H9 (cell line): ENCODE measurements around the gene ADAM17. TPM values are rescaled to one million over a fixed set of nuclear protein-coding genes. Genes with fewer than 3 reads are reported as not detected.

Experiments
- DNase-seq: peaks from one replicate; pipeline ENCODE4 v3.0.0-alpha.2; 2017
- H2AFZ ChIP-seq: one replicate; pipeline ENCODE4 v1.6.1; 2013; ENCODE audit warnings: mild to moderate bottlenecking, low read length, control low read depth, moderate library complexity
- H2AK5ac ChIP-seq: 2 replicates; pipeline ENCODE4 v1.6.1; 2013; ENCODE audit warnings: low read length, control low read depth, mixed read lengths; ENCODE audit not compliant: insufficient read length
- H2BK120ac ChIP-seq: one replicate; pipeline ENCODE4 v1.6.1; 2013; ENCODE audit warnings: low read depth, mild to moderate bottlenecking, low read length, control low read depth, inconsistent platforms; ENCODE audit not compliant: poor library complexity, severe bottlenecking
- H2BK12ac ChIP-seq: 2 replicates; pipeline ENCODE4 v1.6.1; 2013; ENCODE audit warnings: low read length, control low read depth, mixed read lengths, low read depth; ENCODE audit not compliant: insufficient read length
- H2BK15ac ChIP-seq: 2 replicates; pipeline ENCODE4 v1.6.1; 2013; ENCODE audit warnings: low read depth, low read length, control low read depth
- H2BK20ac ChIP-seq: one replicate; pipeline ENCODE4 v1.6.1; 2013; ENCODE audit warnings: low read depth, mild to moderate bottlenecking, low read length, control low read depth, inconsistent platforms; ENCODE audit not compliant: poor library complexity, severe bottlenecking
- H2BK5ac ChIP-seq: 2 replicates; pipeline ENCODE4 v1.6.1; 2013; ENCODE audit warnings: low read length, control low read depth, mixed read lengths; ENCODE audit not compliant: insufficient read length
- H3K14ac ChIP-seq: 2 replicates; pipeline ENCODE4 v1.6.1; 2013; ENCODE audit warnings: low read length, control low read depth; ENCODE audit not compliant: insufficient read depth
- H3K18ac ChIP-seq: 2 replicates; pipeline ENCODE4 v1.6.1; 2013; ENCODE audit warnings: low read depth, mild to moderate bottlenecking, mixed read lengths, low read length, control low read depth; ENCODE audit not compliant: insufficient read length
- H3K23ac ChIP-seq: 2 replicates; pipeline ENCODE4 v1.6.1; 2013; ENCODE audit warnings: low read length, control low read depth, mixed read lengths, low read depth; ENCODE audit not compliant: insufficient read length
- H3K23me2 ChIP-seq: 2 replicates; pipeline ENCODE4 v1.6.1; 2013; ENCODE audit warnings: low read depth, mild to moderate bottlenecking, mixed read lengths, low read length, control low read depth; ENCODE audit not compliant: insufficient read length, poor library complexity, severe bottlenecking
- H3K27ac ChIP-seq: 2 replicates; pipeline ENCODE4 v1.5.1; 2013; ENCODE audit warnings: low read length, control low read depth, mixed read lengths, low read depth; ENCODE audit not compliant: insufficient read length
- H3K27me3 ChIP-seq: 2 replicates; pipeline ENCODE4 v1.6.1; 2013; ENCODE audit warnings: low read length, control low read depth, inconsistent platforms; ENCODE audit not compliant: insufficient read depth
- H3K4ac ChIP-seq: 2 replicates; pipeline ENCODE4 v1.6.1; 2013; ENCODE audit warnings: low read depth, mild to moderate bottlenecking, control low read depth, inconsistent platforms, low read length, moderate library complexity
- H3K4me1 ChIP-seq: 2 replicates; pipeline ENCODE4 v1.6.1; 2013; ENCODE audit warnings: low read length, control low read depth, inconsistent platforms; ENCODE audit not compliant: insufficient read depth
- H3K4me2 ChIP-seq: 2 replicates; pipeline ENCODE4 v1.6.1; 2013; ENCODE audit warnings: low read length, control low read depth, mixed read lengths; ENCODE audit not compliant: insufficient read length, insufficient read depth
- H3K56ac ChIP-seq: 2 replicates; pipeline ENCODE4 v1.6.1; 2013; ENCODE audit warnings: low read depth, mild to moderate bottlenecking, mixed read lengths, low read length, control low read depth; ENCODE audit not compliant: insufficient read length
- H3K79me1 ChIP-seq: 2 replicates; pipeline ENCODE4 v1.6.1; 2013; ENCODE audit warnings: low read depth, mild to moderate bottlenecking, moderate library complexity, low read length, control low read depth, inconsistent platforms; ENCODE audit not compliant: insufficient read depth, poor library complexity, severe bottlenecking
- H3K79me2 ChIP-seq: 2 replicates; pipeline ENCODE4 v1.6.1; 2013; ENCODE audit warnings: low read length, control low read depth, inconsistent platforms; ENCODE audit not compliant: insufficient read depth
- H3K9ac ChIP-seq: 2 replicates; pipeline ENCODE4 v1.6.1; 2013; ENCODE audit warnings: low read length, control low read depth, mixed read lengths; ENCODE audit not compliant: insufficient read length; ENCODE audit errors: extremely low read depth
- H3K9me3 ChIP-seq: one replicate; pipeline ENCODE4 v1.6.1; 2013; ENCODE audit warnings: low read depth, low read length, inconsistent platforms; ENCODE audit not compliant: control insufficient read depth
- H3T11ph ChIP-seq: one replicate; pipeline ENCODE4 v1.6.1; 2013; ENCODE audit warnings: mild to moderate bottlenecking, low read length, control low read depth, inconsistent platforms
- H4K20me1 ChIP-seq: one replicate; pipeline ENCODE4 v1.6.1; 2013; ENCODE audit not compliant: control insufficient read depth, insufficient read length, insufficient read depth
- H4K5ac ChIP-seq: 2 replicates; pipeline ENCODE4 v1.6.1; 2013; ENCODE audit warnings: low read depth, mild to moderate bottlenecking, mixed read lengths, low read length, control low read depth; ENCODE audit not compliant: insufficient read length
- H4K8ac ChIP-seq: replicated peaks from 2 replicates; pipeline ENCODE4 v1.6.1; 2013; ENCODE audit warnings: low read length, control low read depth, mixed read lengths, low read depth; ENCODE audit not compliant: insufficient read length
- H4K91ac ChIP-seq: 2 replicates; pipeline ENCODE4 v1.6.1; 2013; ENCODE audit warnings: low read depth, mild to moderate bottlenecking, moderate library complexity, mixed read lengths, low read length, control low read depth; ENCODE audit not compliant: insufficient read length
- H3K27ac Mint-ChIP-seq, 3 experiments: 2 replicates in 2 of 3; 3 replicates in 1 of 3; pipeline ENCODE4 v1.8.0; 2020 to 2021; ENCODE audit warnings: mixed read lengths in 3 of 3, mild to moderate bottlenecking in 1 of 3, moderate library complexity in 1 of 3
- H3K27me3 Mint-ChIP-seq: 2 replicates; pipeline ENCODE4 v1.8.0; 2021; ENCODE audit warnings: low read depth, mild to moderate bottlenecking, moderate library complexity, mixed read lengths
- H3K36me3 Mint-ChIP-seq, 3 experiments: 2 replicates in 2 of 3; 3 replicates in 1 of 3; pipeline ENCODE4 v1.8.0; 2020 to 2021; ENCODE audit warnings: low read depth in 3 of 3, mixed read lengths in 3 of 3; ENCODE audit not compliant: insufficient read depth in 1 of 3
- H3K4me1 Mint-ChIP-seq, 2 experiments: 2 replicates each; pipeline ENCODE4 v1.8.0; 2020; ENCODE audit warnings: mixed read lengths in 2 of 2
- H3K4me3 Mint-ChIP-seq, 2 experiments: 2 replicates in 1 of 2; 3 replicates in 1 of 2; pipeline ENCODE4 v1.8.0; 2020 to 2021; ENCODE audit warnings: mild to moderate bottlenecking in 2 of 2, mixed read lengths in 2 of 2, moderate library complexity in 1 of 2
- H3K9me3 Mint-ChIP-seq, 2 experiments: 2 replicates in 1 of 2; 3 replicates in 1 of 2; pipeline ENCODE4 v1.8.0; 2020; ENCODE audit warnings: mild to moderate bottlenecking in 2 of 2, mixed read lengths in 2 of 2, moderate library complexity in 1 of 2
- WGBS: extraction: QIAGEN DNeasy Blood & Tissue Kit; methylation state at CpG from one replicate; pipeline ENCODE4 v1.1.7; 2013; ENCODE audit warnings: missing lambda C conversion rate, low lambda C conversion rate, mixed read lengths; ENCODE audit not compliant: insufficient read length; ENCODE audit errors: extremely low coverage; 5-methylcytosine and 5-hydroxymethylcytosine counted together
- total RNA-seq: library from RNA; stranded (reverse); gene quantifications from 2 replicates; pipeline ENCODE4 v1.2.1, GENCODE V29; 2021
- TF ChIP-seq, protein P1 (sequence below): fragments of 200-600 bp; sonication (generic); conservative IDR thresholded peaks from 3 replicates; pipeline ENCODE4 v1.8.0; 2021; ENCODE audit warnings: antibody characterized with exemption, mild to moderate bottlenecking

Gene ADAM17
- total RNA-seq, 1 experiment from 2014 or later = 26.3 TPM

DNA sequence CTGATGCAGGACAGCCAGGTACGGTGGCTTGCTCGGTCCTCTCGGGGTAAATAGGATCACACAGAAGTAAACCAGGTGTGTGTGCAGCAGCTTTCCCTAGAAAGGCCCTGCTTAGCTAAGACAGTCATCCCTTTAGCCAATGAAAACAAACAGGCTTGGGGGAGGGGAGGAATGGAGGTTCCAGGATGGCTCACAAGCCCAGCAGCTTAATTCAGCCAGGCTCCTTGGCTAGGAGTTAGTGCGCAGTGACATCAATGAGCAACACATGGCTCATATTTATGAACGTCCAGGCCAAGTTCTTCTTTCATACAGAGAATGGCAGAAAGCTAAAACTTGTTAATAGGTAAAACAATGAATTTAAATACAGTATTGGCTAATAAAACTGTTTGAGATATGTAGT is 71.1 kb downstream of the ADAM17 start:
- Histone ChIP-seq H2BK5ac (no peak overlapping the region), H3T11ph (no peak overlapping the region), H3K9ac (no peak overlapping the region), H3K27me3 (no peaks in the 10 kb centered on the region), H2AK5ac (no peak overlapping the region), H3K23me2 (no peaks in the 10 kb centered on the region), H3K56ac (no peak overlapping the region), H3K9me3 (no peaks in the 10 kb centered on the region), H3K23ac (no peak overlapping the region), H2BK15ac (no peak overlapping the region), H3K79me1 (no peaks in the 10 kb centered on the region), H2BK12ac (no peak overlapping the region), H3K4me1 (no peaks in the 10 kb centered on the region), H3K79me2 (no peaks in the 10 kb centered on the region), H2AFZ (no peak overlapping the region), H3K4ac (no peak overlapping the region), H4K8ac (no peak overlapping the region), H2BK20ac (no peak overlapping the region), H4K5ac (no peak overlapping the region), H4K20me1 (no peaks in the 10 kb centered on the region), H3K18ac (no peak overlapping the region), H3K27ac (no peak overlapping the region), H4K91ac (no peak overlapping the region), H2BK120ac (no peak overlapping the region), H3K14ac (no peak overlapping the region), H3K4me2 (no peak overlapping the region)
- no peaks in the 10 kb centered on the region; the same call in 1 of the 2 replicates for H3K27me3 Mint-ChIP-seq
- H3K36me3 Mint-ChIP-seq = peaks cover 14 to 78% (median 54%) of the 10 kb centered on the region in 3 experiments; a peak in 6 of 7 replicates
- WGBS = no CpG with 5 or more reads among the region's 5 CpGs
- no peak overlapping the region; a peak in 1 of 7 replicates for H3K27ac Mint-ChIP-seq
- H3K9me3 Mint-ChIP-seq = no peaks in the 10 kb centered on the region
- no peak for DNase-seq
- H3K4me1 Mint-ChIP-seq = no peaks in the 10 kb centered on the region
- no peak overlapping the region for H3K4me3 Mint-ChIP-seq
- TF ChIP-seq, protein P1, sequence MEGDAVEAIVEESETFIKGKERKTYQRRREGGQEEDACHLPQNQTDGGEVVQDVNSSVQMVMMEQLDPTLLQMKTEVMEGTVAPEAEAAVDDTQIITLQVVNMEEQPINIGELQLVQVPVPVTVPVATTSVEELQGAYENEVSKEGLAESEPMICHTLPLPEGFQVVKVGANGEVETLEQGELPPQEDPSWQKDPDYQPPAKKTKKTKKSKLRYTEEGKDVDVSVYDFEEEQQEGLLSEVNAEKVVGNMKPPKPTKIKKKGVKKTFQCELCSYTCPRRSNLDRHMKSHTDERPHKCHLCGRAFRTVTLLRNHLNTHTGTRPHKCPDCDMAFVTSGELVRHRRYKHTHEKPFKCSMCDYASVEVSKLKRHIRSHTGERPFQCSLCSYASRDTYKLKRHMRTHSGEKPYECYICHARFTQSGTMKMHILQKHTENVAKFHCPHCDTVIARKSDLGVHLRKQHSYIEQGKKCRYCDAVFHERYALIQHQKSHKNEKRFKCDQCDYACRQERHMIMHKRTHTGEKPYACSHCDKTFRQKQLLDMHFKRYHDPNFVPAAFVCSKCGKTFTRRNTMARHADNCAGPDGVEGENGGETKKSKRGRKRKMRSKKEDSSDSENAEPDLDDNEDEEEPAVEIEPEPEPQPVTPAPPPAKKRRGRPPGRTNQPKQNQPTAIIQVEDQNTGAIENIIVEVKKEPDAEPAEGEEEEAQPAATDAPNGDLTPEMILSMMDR = no peak
